ENCODE results near the gene GAS2L1. TPM values are rescaled to one million over a fixed set of nuclear protein-coding genes. Genes with fewer than 3 reads are reported as not detected.

Gene GAS2L1
- total RNA-seq, 2 donors from 2014 or later = 32.5 to 52.9 TPM

DNA sequence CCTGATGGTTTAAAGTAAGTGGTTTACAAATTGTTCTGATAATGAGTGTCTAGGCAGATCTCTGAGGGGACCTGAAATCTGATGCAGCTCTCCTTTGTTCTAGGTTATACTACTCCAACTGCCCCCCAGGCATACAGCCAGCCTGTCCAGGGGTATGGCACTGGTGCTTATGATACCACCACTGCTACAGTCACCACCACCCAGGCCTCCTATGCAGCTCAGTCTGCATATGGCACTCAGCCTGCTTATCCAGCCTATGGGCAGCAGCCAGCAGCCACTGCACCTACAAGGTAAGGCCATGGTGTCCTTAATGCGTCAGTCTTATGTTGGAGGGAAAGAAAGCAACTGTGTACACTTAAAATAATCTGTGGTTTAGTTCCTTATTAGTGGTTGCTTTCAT lies 28.5 kb upstream of the GAS2L1 start:
- Histone ChIP-seq H3K4me1 (ENCODE audit: control insufficient read depth in 1 of 2, low read depth in 2 of 2) (peaks cover 7 to 40% of the 10 kb centered on the region in 2 donors), H3K27ac (no peak overlapping the region), H3K36me3 (peaks cover 75% of the 10 kb centered on the region), H3K4me3 (no peak overlapping the region), H3K9me3 (no peaks in the 10 kb centered on the region), H3K27me3 (replicated peaks; ENCODE audit: insufficient read depth) (no peaks in the 10 kb centered on the region)
- no peak for DNase-seq (ENCODE audit: low spot score)
- TF ChIP-seq, protein P1, sequence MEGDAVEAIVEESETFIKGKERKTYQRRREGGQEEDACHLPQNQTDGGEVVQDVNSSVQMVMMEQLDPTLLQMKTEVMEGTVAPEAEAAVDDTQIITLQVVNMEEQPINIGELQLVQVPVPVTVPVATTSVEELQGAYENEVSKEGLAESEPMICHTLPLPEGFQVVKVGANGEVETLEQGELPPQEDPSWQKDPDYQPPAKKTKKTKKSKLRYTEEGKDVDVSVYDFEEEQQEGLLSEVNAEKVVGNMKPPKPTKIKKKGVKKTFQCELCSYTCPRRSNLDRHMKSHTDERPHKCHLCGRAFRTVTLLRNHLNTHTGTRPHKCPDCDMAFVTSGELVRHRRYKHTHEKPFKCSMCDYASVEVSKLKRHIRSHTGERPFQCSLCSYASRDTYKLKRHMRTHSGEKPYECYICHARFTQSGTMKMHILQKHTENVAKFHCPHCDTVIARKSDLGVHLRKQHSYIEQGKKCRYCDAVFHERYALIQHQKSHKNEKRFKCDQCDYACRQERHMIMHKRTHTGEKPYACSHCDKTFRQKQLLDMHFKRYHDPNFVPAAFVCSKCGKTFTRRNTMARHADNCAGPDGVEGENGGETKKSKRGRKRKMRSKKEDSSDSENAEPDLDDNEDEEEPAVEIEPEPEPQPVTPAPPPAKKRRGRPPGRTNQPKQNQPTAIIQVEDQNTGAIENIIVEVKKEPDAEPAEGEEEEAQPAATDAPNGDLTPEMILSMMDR (IDR thresholded peaks at IDR 0.05) = no peak
- no peak for ATAC-seq (ENCODE audit: insufficient number of reproducible peaks, low FRiP score, low read depth)

DNA sequence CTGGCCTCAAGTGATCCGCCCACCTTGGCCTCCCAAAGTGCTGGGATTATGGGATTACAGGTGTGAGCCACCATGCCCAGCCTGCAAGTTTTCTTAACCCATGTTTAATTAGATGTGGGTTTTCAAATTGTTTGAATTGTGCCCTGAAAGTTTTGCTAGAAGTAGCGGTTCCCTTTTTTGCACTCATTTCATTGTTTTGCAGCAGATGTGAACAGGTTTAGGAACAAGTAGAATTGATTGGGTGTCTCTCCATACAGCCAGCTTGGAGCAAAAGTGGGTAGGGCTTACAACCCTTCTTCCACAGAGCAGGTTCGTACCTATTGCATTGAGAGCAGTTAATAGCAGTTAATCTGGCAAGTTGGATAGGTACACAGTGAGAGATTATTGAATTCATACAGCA lies 22.3 kb upstream of the GAS2L1 start:
- no peaks in the 10 kb centered on the region for H3K27me3 ChIP-seq (replicated peaks; ENCODE audit: insufficient read depth)
- no peaks in the 10 kb centered on the region for H3K9me3 ChIP-seq
- H3K4me3 ChIP-seq = no peak overlapping the region
- TF ChIP-seq, protein P1 (IDR thresholded peaks at IDR 0.05) = no peak
- no peak overlapping the region for H3K27ac ChIP-seq
- peaks cover 93% of the 10 kb centered on the region for H3K36me3 ChIP-seq
- no peak for ATAC-seq (ENCODE audit: insufficient number of reproducible peaks, low FRiP score, low read depth)
- no peaks in the 10 kb centered on the region for H3K4me1 ChIP-seq (ENCODE audit: control insufficient read depth in 1 of 2, low read depth in 2 of 2)
- no peak for DNase-seq (ENCODE audit: low spot score)

DNA sequence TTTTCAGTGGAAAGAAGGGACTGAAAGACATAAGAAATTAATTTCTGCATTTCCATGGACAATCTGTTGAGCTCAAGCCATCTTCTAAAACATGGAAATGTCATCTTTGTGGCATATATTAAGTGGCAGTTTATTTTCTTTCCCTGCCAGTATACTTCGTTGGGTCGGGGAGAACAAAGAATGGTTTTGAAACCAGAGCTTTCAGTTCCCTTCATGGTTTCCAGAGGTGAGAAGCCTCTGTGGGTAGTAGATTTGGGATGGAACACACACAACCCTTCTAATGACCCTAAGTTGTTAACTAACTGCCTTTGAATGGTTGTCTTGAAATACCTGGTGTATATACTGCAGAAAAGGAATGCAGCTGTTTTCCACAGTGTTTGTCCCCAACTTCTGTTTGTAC lies 17.6 kb upstream of the GAS2L1 start:
- Histone ChIP-seq H3K4me3 (no peak overlapping the region), H3K9me3 (no peaks in the 10 kb centered on the region), H3K36me3 (peaks cover 88% of the 10 kb centered on the region), H3K27me3 (replicated peaks; ENCODE audit: insufficient read depth) (no peaks in the 10 kb centered on the region), H3K27ac (no peak overlapping the region), H3K4me1 (ENCODE audit: control insufficient read depth in 1 of 2, low read depth in 2 of 2) (peaks cover 0 to 10% of the 10 kb centered on the region in 2 donors)
- TF ChIP-seq, protein P1 (IDR thresholded peaks at IDR 0.05) = no peak
- DNase-seq (ENCODE audit: low spot score) (no peak), ATAC-seq (ENCODE audit: insufficient number of reproducible peaks, low FRiP score, low read depth) (no peak)

DNA sequence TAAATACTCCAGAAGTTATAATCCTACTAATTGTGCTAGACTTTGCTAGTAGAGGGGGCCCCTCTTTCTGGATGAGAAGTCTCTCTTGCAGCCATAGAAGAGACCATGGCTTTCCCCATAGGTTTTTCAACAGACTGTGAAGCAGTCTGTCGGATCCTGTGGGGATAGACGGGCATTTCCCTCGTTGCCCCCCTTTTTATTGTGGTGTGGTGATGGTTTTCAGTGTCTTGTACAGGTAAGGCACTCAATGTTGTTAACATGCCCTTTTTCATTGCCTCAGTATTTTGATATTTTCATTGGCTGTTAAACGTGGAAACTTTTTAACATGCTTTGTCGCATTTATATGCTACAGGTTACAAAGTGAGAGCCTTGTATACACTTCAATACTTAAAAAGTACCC lies 16.4 kb upstream of the GAS2L1 start:
- TF ChIP-seq, protein P1 (IDR thresholded peaks at IDR 0.05) = no peak
- Histone ChIP-seq H3K9me3 (no peaks in the 10 kb centered on the region), H3K4me3 (no peak overlapping the region), H3K27me3 (replicated peaks; ENCODE audit: insufficient read depth) (no peaks in the 10 kb centered on the region), H3K4me1 (ENCODE audit: control insufficient read depth in 1 of 2, low read depth in 2 of 2) (peaks cover 0 to 10% of the 10 kb centered on the region in 2 donors), H3K27ac (no peak overlapping the region), H3K36me3 (peaks cover 79% of the 10 kb centered on the region)
- no peak for ATAC-seq (ENCODE audit: insufficient number of reproducible peaks, low FRiP score, low read depth)
- no peak for DNase-seq (ENCODE audit: low spot score)

DNA sequence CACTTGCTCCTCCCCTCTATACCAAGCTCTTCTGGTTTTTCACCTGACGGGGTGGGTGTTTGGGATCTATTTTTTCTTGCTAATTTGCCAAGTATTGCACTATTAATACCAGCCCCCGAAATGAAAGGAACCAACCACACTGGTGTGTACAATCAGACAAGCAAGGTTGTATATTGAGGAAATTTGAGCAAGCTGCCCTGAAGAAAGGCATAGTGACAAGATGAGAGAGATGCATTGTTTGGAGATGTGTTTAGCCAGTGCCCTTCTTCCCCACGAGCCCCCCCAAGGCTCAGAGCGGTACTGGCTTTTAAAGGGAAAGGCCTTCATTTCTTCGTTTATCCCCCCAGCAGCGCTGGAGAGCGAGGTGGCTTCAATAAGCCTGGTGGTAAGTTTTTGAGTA lies 15.2 kb upstream of the GAS2L1 start:
- peaks cover 0 to 10% of the 10 kb centered on the region in 2 donors for H3K4me1 ChIP-seq (ENCODE audit: control insufficient read depth in 1 of 2, low read depth in 2 of 2)
- TF ChIP-seq, protein P1 (IDR thresholded peaks at IDR 0.05) = no peak
- no peak overlapping the region for H3K4me3 ChIP-seq
- ATAC-seq (ENCODE audit: insufficient number of reproducible peaks, low FRiP score, low read depth) (no peak), DNase-seq (ENCODE audit: low spot score) (no peak)
- no peaks in the 10 kb centered on the region for H3K9me3 ChIP-seq
- H3K27me3 ChIP-seq (replicated peaks; ENCODE audit: insufficient read depth) = no peaks in the 10 kb centered on the region
- H3K27ac ChIP-seq = no peak overlapping the region
- peaks cover 76% of the 10 kb centered on the region for H3K36me3 ChIP-seq

All from thoracic aorta (tissue), 2 donors.